WTC11 (cell line): ENCODE measurements around the gene PRKAR1B. TPM values are rescaled to one million over a fixed set of nuclear protein-coding genes. Genes with fewer than 3 reads are reported as not detected.

Experiments used
- ATAC-seq: fragments of 200-7000 bp; cut with Tn5 transposase; 2 replicates; pipeline ENCODE4 v1.10.0; 2021; ENCODE audit warnings: mild to moderate bottlenecking, moderate library complexity
- CTCF ChIA-PET: fragments of 300-600 bp; sonication (Branson Sonifier 250); formaldehyde crosslinking; loops from one replicate; lab custom pipeline; 2021; ENCODE audit warnings: antibody characterized with exemption; lab: Charles Lee
- POLR2A ChIA-PET: fragments of 350-600 bp; sonication (Branson Sonifier 250); formaldehyde crosslinking; loops from one replicate; lab custom pipeline; 2021; ENCODE audit warnings: antibody characterized with exemption; lab: Charles Lee
- DNase-seq: peaks from one replicate; pipeline ENCODE4 v3.0.0; 2021; ENCODE audit warnings: low spot score
- H3K27ac Mint-ChIP-seq: 2 replicates; pipeline ENCODE4 v1.8.0; 2021; ENCODE audit warnings: mixed read lengths
- H3K27me3 Mint-ChIP-seq: 2 replicates; pipeline ENCODE4 v1.8.0; 2021; ENCODE audit warnings: low read depth, mild to moderate bottlenecking, moderate library complexity, mixed read lengths
- H3K36me3 Mint-ChIP-seq: 2 replicates; pipeline ENCODE4 v1.8.0; 2021; ENCODE audit warnings: mixed read lengths
- H3K4me1 Mint-ChIP-seq: 2 replicates; pipeline ENCODE4 v1.8.0; 2022; ENCODE audit warnings: mixed read lengths
- H3K4me3 Mint-ChIP-seq: 2 replicates; pipeline ENCODE4 v1.8.0; 2021; ENCODE audit warnings: mild to moderate bottlenecking, moderate library complexity, mixed read lengths
- H3K9me3 Mint-ChIP-seq: 2 replicates; pipeline ENCODE4 v1.8.0; 2021; ENCODE audit warnings: mixed read lengths
- CDX4 ChIP-seq: fragments of 250-450 bp; sonication (Bioruptor Pico); IDR thresholded peaks from 2 replicates; pipeline ENCODE4 v1.9.0; 2021; ENCODE audit warnings: moderate library complexity, mild to moderate bottlenecking, inconsistent platforms, borderline replicate concordance
- E2F5 ChIP-seq: sonication (generic); formaldehyde crosslinking; IDR thresholded peaks from 2 replicates; pipeline ENCODE4 v1.8.1; 2022; ENCODE audit warnings: mild to moderate bottlenecking, moderate library complexity, missing genetic modification reagents
- ELF4 ChIP-seq: sonication (generic); formaldehyde crosslinking; IDR thresholded peaks from 2 replicates; pipeline ENCODE4 v1.8.1; 2022; ENCODE audit warnings: low read depth, mild to moderate bottlenecking, moderate library complexity, missing genetic modification reagents
- FOXK1 ChIP-seq: sonication (generic); formaldehyde crosslinking; IDR thresholded peaks from 2 replicates; pipeline ENCODE4 v1.8.0; 2022; ENCODE audit warnings: mild to moderate bottlenecking, moderate library complexity, missing genetic modification reagents
- GTF2I ChIP-seq: fragments of 250-450 bp; sonication (Bioruptor Pico); conservative IDR thresholded peaks from 2 replicates; pipeline ENCODE4 v1.4.0; 2021; ENCODE audit warnings: mild to moderate bottlenecking
- JAZF1 ChIP-seq: fragments of 250-450 bp; sonication (Bioruptor Pico); IDR thresholded peaks from 2 replicates; pipeline ENCODE4 v1.9.0; 2021; ENCODE audit warnings: moderate library complexity, mild to moderate bottlenecking, inconsistent platforms
- OVOL2 ChIP-seq: fragments of 250-450 bp; sonication (Bioruptor Pico); IDR thresholded peaks from 2 replicates; pipeline ENCODE4 v1.9.0; 2021; ENCODE audit warnings: mild to moderate bottlenecking, borderline replicate concordance
- RELA ChIP-seq: sonication (generic); formaldehyde crosslinking; IDR thresholded peaks from 2 replicates; pipeline ENCODE4 v1.8.1; 2022; ENCODE audit warnings: missing genetic modification reagents, mild to moderate bottlenecking, borderline replicate concordance
- RORB ChIP-seq: fragments of 250-450 bp; sonication (Bioruptor Pico); IDR thresholded peaks from 2 replicates; pipeline ENCODE4 v1.9.0; 2021; ENCODE audit warnings: mild to moderate bottlenecking
- SMAD3 ChIP-seq: sonication (generic); formaldehyde crosslinking; IDR thresholded peaks from 2 replicates; pipeline ENCODE4 v1.8.0; 2022; ENCODE audit warnings: missing genetic modification reagents, mild to moderate bottlenecking, borderline replicate concordance
- SMAD4 ChIP-seq: sonication (generic); formaldehyde crosslinking; IDR thresholded peaks from 2 replicates; pipeline ENCODE4 v1.8.0; 2022; ENCODE audit warnings: mild to moderate bottlenecking, missing genetic modification reagents
- SP1 ChIP-seq: sonication (generic); formaldehyde crosslinking; conservative IDR thresholded peaks from 2 replicates; pipeline ENCODE4 v1.8.1; 2022; ENCODE audit warnings: missing genetic modification reagents
- ZBTB21 ChIP-seq: sonication (generic); formaldehyde crosslinking; IDR thresholded peaks from 2 replicates; pipeline ENCODE4 v1.8.1; 2023; ENCODE audit warnings: mild to moderate bottlenecking, missing genetic modification reagents, borderline replicate concordance
- ZBTB43 ChIP-seq: sonication (generic); formaldehyde crosslinking; IDR thresholded peaks from 2 replicates; pipeline ENCODE4 v1.8.1; 2023; ENCODE audit warnings: mild to moderate bottlenecking, missing genetic modification reagents
- ZNF263 ChIP-seq: sonication (generic); formaldehyde crosslinking; IDR thresholded peaks from 2 replicates; pipeline ENCODE4 v1.8.1; 2022; ENCODE audit warnings: low read depth, mild to moderate bottlenecking, moderate library complexity, missing genetic modification reagents
- ZNF317 ChIP-seq: sonication (generic); formaldehyde crosslinking; IDR thresholded peaks from 2 replicates; pipeline ENCODE4 v1.8.1; 2023; ENCODE audit warnings: low read depth, mild to moderate bottlenecking, moderate library complexity, missing genetic modification reagents, borderline replicate concordance
- ZNF671 ChIP-seq: fragments of 250-450 bp; sonication (Bioruptor Pico); IDR thresholded peaks from 2 replicates; pipeline ENCODE4 v1.8.0; 2021; ENCODE audit warnings: mild to moderate bottlenecking
- total RNA-seq: library from RNA; stranded (reverse); gene quantifications from 3 replicates; pipeline ENCODE4 v1.2.3, GENCODE V29; 2021
- TF ChIP-seq, protein P1 (sequence below): sonication (generic); formaldehyde crosslinking; IDR thresholded peaks from 2 replicates; pipeline ENCODE4 v1.8.1; 2022; ENCODE audit warnings: mild to moderate bottlenecking, missing genetic modification reagents, moderate library complexity, borderline replicate concordance
- TF ChIP-seq, protein P2 (sequence below): fragments of 200-600 bp; IDR thresholded peaks from 2 replicates; pipeline ENCODE4 v1.8.0; 2022; ENCODE audit warnings: antibody characterized with exemption
- TF ChIP-seq, protein P3 (sequence below): sonication (generic); formaldehyde crosslinking; conservative IDR thresholded peaks from 2 replicates; pipeline ENCODE4 v1.8.1; 2022; ENCODE audit warnings: mild to moderate bottlenecking, missing genetic modification reagents
- TF ChIP-seq, protein P4 (sequence below): sonication (generic); formaldehyde crosslinking; IDR thresholded peaks from 2 replicates; pipeline ENCODE4 v1.8.0; 2023; ENCODE audit warnings: missing genetic modification reagents
- TF ChIP-seq, protein P5 (sequence below): sonication (generic); formaldehyde crosslinking; IDR thresholded peaks from 2 replicates; pipeline ENCODE4 v1.8.1; 2023; ENCODE audit warnings: mild to moderate bottlenecking, missing genetic modification reagents, borderline replicate concordance

The PRKAR1B gene
- total RNA-seq, 1 experiment from 2014 or later, result 43.6 TPM

DNA sequence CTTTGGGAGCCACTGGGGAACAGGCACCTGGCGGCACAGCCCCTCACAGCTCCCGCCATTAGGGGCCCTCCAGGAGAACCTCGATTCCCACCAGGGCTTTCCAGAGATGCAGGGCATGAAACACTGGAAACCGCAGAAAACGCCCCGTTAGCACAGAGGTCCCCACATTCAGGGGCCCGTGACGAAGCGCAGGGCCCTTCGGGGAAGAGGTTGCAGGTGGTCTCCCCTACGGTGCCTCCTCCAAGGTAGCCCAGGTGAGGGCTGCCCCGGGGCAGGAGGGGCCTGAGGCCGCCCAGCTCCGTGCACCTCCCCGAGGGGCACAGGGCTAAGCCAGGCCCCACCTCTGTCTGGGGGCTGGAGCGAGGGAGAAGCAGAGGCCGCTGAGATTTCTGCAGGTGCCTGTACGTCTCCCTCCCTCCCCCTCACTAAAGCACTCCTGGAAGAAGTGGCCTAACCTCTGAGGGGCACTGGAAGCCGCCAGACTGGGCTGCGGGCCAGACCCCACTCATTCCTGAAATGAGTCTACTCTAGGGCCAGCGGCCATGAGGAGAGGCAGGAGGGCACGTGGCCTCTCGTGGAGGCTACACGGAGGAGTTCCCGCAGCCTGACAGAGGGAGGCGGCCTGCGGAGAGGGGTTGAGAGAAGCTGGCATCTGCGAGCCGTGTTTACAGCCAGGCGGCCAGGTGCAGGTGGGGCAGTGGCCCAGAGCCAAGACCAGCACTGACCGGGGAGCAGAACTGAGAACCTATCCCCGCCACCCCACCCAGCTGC is 214.4 kb downstream of the PRKAR1B start:
- H3K36me3 Mint-ChIP-seq, result peaks cover 17% of the 10 kb centered on the region; the same call in 1 of the 2 replicates
- peak overlapping the region; percentile 89 for H3K27ac Mint-ChIP-seq
- no peak for DNase-seq
- TF ChIP-seq RORB (CRISPR knock-in tag) (no peak), OVOL2 (CRISPR knock-in tag) (no peak), E2F5 (CRISPR knock-in tag) (no peak), SP1 (CRISPR knock-in tag) (no peak), RELA (CRISPR knock-in tag) (no peak), ZNF671 (CRISPR knock-in tag) (no peak), SMAD4 (CRISPR knock-in tag) (no peak), ZNF317 (no peak), CDX4 (CRISPR knock-in tag) (no peak), FOXK1 (CRISPR knock-in tag) (no peak)
- TF ChIP-seq, protein P1, sequence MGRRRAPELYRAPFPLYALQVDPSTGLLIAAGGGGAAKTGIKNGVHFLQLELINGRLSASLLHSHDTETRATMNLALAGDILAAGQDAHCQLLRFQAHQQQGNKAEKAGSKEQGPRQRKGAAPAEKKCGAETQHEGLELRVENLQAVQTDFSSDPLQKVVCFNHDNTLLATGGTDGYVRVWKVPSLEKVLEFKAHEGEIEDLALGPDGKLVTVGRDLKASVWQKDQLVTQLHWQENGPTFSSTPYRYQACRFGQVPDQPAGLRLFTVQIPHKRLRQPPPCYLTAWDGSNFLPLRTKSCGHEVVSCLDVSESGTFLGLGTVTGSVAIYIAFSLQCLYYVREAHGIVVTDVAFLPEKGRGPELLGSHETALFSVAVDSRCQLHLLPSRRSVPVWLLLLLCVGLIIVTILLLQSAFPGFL, result no peak
- TF ChIP-seq, protein P2, sequence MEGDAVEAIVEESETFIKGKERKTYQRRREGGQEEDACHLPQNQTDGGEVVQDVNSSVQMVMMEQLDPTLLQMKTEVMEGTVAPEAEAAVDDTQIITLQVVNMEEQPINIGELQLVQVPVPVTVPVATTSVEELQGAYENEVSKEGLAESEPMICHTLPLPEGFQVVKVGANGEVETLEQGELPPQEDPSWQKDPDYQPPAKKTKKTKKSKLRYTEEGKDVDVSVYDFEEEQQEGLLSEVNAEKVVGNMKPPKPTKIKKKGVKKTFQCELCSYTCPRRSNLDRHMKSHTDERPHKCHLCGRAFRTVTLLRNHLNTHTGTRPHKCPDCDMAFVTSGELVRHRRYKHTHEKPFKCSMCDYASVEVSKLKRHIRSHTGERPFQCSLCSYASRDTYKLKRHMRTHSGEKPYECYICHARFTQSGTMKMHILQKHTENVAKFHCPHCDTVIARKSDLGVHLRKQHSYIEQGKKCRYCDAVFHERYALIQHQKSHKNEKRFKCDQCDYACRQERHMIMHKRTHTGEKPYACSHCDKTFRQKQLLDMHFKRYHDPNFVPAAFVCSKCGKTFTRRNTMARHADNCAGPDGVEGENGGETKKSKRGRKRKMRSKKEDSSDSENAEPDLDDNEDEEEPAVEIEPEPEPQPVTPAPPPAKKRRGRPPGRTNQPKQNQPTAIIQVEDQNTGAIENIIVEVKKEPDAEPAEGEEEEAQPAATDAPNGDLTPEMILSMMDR, result no peak
- TF ChIP-seq, all 79 proteins: peak for 0
- peaks cover 1% of the 10 kb centered on the region; the same call in 1 of the 2 replicates for H3K27me3 Mint-ChIP-seq
- ChIA-PET POLR2A (no interaction called here), CTCF (interaction anchor here (1.3 to 1.4 kb wide), 2 partner anchors 61 to 191 kb away, joined by 3 to 4 read pairs; no protein-coding TSS in a partner anchor)
- H3K4me1 Mint-ChIP-seq, result peaks cover 34% of the 10 kb centered on the region
- ATAC-seq, result no peak
- no peaks in the 10 kb centered on the region for H3K9me3 Mint-ChIP-seq
- H3K4me3 Mint-ChIP-seq, result no peak overlapping the region

DNA sequence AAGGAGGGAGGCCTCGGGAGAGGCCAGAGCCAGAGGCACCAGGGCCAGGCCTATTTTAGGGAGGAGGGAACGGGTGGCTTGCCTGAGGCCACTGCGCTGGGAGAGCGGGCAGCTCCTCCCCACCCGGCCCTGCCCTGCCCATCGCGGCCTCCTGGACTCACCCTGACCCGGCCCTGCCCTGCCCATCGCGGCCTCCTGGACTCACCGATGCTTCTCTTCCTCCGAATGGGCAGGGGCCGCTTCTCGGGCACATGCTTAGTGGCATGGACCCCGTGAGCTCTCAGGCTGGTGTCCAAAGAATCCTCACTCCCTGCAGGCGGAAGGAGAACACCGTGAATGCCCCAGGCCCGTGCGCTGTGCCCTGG is 215.0 kb downstream of the PRKAR1B start:
- Mint-ChIP-seq H3K27me3 (no peaks in the 10 kb centered on the region), H3K27ac (peak overlapping the region; percentile 89), H3K4me1 (peaks cover 34% of the 10 kb centered on the region), H3K4me3 (no peak overlapping the region), H3K36me3 (peaks cover 17% of the 10 kb centered on the region; the same call in 1 of the 2 replicates), H3K9me3 (no peaks in the 10 kb centered on the region)
- no peak for DNase-seq
- ChIA-PET CTCF (no interaction called here), POLR2A (no interaction called here)
- no peak for ATAC-seq
- TF ChIP-seq ZBTB21 (CRISPR knock-in tag), result no peak
- TF ChIP-seq, protein P3, sequence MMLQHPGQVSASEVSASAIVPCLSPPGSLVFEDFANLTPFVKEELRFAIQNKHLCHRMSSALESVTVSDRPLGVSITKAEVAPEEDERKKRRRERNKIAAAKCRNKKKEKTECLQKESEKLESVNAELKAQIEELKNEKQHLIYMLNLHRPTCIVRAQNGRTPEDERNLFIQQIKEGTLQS (CRISPR knock-in tag), result no peak
- no peak for TF ChIP-seq SMAD4 (CRISPR knock-in tag)
- TF ChIP-seq GTF2I, result no peak
- TF ChIP-seq, protein P4, sequence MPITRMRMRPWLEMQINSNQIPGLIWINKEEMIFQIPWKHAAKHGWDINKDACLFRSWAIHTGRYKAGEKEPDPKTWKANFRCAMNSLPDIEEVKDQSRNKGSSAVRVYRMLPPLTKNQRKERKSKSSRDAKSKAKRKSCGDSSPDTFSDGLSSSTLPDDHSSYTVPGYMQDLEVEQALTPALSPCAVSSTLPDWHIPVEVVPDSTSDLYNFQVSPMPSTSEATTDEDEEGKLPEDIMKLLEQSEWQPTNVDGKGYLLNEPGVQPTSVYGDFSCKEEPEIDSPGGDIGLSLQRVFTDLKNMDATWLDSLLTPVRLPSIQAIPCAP (CRISPR knock-in tag), result no peak
- no peak for TF ChIP-seq SP1 (CRISPR knock-in tag)
- TF ChIP-seq SMAD3 (CRISPR knock-in tag), result no peak
- TF ChIP-seq, protein P5, sequence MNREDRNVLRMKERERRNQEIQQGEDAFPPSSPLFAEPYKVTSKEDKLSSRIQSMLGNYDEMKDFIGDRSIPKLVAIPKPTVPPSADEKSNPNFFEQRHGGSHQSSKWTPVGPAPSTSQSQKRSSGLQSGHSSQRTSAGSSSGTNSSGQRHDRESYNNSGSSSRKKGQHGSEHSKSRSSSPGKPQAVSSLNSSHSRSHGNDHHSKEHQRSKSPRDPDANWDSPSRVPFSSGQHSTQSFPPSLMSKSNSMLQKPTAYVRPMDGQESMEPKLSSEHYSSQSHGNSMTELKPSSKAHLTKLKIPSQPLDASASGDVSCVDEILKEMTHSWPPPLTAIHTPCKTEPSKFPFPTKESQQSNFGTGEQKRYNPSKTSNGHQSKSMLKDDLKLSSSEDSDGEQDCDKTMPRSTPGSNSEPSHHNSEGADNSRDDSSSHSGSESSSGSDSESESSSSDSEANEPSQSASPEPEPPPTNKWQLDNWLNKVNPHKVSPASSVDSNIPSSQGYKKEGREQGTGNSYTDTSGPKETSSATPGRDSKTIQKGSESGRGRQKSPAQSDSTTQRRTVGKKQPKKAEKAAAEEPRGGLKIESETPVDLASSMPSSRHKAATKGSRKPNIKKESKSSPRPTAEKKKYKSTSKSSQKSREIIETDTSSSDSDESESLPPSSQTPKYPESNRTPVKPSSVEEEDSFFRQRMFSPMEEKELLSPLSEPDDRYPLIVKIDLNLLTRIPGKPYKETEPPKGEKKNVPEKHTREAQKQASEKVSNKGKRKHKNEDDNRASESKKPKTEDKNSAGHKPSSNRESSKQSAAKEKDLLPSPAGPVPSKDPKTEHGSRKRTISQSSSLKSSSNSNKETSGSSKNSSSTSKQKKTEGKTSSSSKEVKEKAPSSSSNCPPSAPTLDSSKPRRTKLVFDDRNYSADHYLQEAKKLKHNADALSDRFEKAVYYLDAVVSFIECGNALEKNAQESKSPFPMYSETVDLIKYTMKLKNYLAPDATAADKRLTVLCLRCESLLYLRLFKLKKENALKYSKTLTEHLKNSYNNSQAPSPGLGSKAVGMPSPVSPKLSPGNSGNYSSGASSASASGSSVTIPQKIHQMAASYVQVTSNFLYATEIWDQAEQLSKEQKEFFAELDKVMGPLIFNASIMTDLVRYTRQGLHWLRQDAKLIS (CRISPR knock-in tag), result no peak
- no peak for TF ChIP-seq ELF4 (CRISPR knock-in tag)
- TF ChIP-seq JAZF1 (CRISPR knock-in tag), result no peak
- no peak for TF ChIP-seq ZNF263 (CRISPR knock-in tag)
- TF ChIP-seq ZBTB43, result no peak
